Mesothelial cell of epicardium (in vitro differentiated cells): ENCODE results near the gene TMTC1. TPM values are rescaled to one million over a fixed set of nuclear protein-coding genes. Genes with fewer than 3 reads are reported as not detected.

Experiments
- DNase-seq, 2 experiments: peaks; one replicate each; pipeline ENCODE4 v3.0.0; 2021; ENCODE audit warnings: low spot score in 2 of 2; ENCODE audit not compliant: unreplicated experiment in 2 of 2
- H3K27ac Mint-ChIP-seq: 2 replicates; pipeline ENCODE4 v1.8.0; 2021; ENCODE audit warnings: mixed read lengths
- H3K27me3 Mint-ChIP-seq: 2 replicates; pipeline ENCODE4 v1.8.0; 2021; ENCODE audit warnings: low read depth, mixed read lengths
- H3K36me3 Mint-ChIP-seq: 2 replicates; pipeline ENCODE4 v1.8.0; 2021; ENCODE audit warnings: mixed read lengths
- H3K4me1 Mint-ChIP-seq: 2 replicates; pipeline ENCODE4 v1.8.0; 2021; ENCODE audit warnings: mixed read lengths
- H3K4me3 Mint-ChIP-seq: 2 replicates; pipeline ENCODE4 v1.8.0; 2021; ENCODE audit warnings: mild to moderate bottlenecking, moderate library complexity, mixed read lengths
- H3K9me3 Mint-ChIP-seq: 2 replicates; pipeline ENCODE4 v1.8.0; 2021; ENCODE audit warnings: mixed read lengths
- total RNA-seq: library from RNA; stranded (reverse); gene quantifications from 3 replicates; pipeline ENCODE4 v1.2.1, GENCODE V29; 2021
- TF ChIP-seq, protein P1 (sequence below): fragments of 200-600 bp; sonication (generic); IDR thresholded peaks from one replicate; pipeline ENCODE4 v1.5.0; 2021; ENCODE audit warnings: antibody characterized with exemption; ENCODE audit not compliant: unreplicated experiment

The TMTC1 gene
- total RNA-seq, 1 donor from 2014 or later: 1.0 TPM

DNA sequence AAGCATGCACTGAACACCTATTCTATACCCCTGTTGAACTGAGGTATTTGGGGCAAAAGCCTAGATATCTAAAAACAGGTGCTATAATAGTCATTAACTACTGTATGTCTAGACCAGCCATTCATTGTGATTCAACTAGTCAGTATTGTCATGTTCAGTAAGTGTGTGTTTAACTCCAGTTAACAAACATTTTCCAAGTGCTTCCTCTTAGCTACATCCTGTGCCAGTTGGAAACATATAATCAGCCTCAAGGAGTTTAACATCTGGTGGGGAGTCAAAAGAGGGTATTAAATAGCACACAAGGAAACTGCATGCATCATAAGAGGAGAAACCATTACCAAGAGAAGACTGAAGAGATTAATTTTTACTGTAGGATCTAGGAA lies 20.4 kb downstream of the TMTC1 start:
- TF ChIP-seq, protein P1, sequence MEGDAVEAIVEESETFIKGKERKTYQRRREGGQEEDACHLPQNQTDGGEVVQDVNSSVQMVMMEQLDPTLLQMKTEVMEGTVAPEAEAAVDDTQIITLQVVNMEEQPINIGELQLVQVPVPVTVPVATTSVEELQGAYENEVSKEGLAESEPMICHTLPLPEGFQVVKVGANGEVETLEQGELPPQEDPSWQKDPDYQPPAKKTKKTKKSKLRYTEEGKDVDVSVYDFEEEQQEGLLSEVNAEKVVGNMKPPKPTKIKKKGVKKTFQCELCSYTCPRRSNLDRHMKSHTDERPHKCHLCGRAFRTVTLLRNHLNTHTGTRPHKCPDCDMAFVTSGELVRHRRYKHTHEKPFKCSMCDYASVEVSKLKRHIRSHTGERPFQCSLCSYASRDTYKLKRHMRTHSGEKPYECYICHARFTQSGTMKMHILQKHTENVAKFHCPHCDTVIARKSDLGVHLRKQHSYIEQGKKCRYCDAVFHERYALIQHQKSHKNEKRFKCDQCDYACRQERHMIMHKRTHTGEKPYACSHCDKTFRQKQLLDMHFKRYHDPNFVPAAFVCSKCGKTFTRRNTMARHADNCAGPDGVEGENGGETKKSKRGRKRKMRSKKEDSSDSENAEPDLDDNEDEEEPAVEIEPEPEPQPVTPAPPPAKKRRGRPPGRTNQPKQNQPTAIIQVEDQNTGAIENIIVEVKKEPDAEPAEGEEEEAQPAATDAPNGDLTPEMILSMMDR: no peak
- Mint-ChIP-seq H3K9me3 (peaks cover 4% of the 10 kb centered on the region), H3K27ac (no peak overlapping the region), H3K36me3 (no peaks in the 10 kb centered on the region), H3K27me3 (no peaks in the 10 kb centered on the region), H3K4me3 (no peak overlapping the region), H3K4me1 (no peaks in the 10 kb centered on the region)
- DNase-seq: no peak

DNA sequence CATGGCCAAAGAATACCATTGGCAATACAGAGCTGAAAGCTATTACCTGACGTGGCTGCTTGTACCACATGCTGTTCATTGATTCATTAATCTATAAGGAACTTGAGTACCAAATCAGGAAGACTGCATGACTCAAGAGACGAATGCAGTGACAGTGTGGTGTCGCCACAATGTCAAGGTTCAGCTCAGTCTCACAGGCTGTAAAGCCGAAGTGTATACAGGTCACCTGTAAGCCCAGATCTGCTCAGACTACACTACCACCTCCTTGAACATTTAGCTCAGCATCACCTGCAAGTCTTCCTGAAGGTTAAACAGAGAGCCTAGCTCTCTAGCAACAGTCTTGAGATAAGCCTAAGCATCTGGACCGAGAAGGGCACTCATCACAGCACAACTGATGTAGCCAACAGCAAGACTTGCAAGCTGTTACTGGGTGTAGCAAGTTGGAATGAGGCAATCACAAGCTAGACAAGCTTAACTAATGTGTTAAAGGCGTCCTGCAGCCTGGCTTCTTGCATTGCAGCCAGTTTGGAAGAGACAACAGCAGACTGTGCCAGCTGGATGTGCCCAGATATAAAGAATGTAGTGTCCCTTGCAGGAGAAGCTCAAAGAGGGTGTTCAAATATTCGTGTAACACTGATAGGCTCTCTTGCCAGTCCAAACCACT lies 21.0 kb downstream of the TMTC1 start:
- Mint-ChIP-seq H3K9me3 (peaks cover 9% of the 10 kb centered on the region), H3K27me3 (no peaks in the 10 kb centered on the region), H3K4me1 (no peaks in the 10 kb centered on the region), H3K36me3 (peaks cover under 1% of the 10 kb centered on the region), H3K27ac (no peak overlapping the region), H3K4me3 (no peak overlapping the region)
- TF ChIP-seq, protein P1: no peak
- no peak for DNase-seq

DNA sequence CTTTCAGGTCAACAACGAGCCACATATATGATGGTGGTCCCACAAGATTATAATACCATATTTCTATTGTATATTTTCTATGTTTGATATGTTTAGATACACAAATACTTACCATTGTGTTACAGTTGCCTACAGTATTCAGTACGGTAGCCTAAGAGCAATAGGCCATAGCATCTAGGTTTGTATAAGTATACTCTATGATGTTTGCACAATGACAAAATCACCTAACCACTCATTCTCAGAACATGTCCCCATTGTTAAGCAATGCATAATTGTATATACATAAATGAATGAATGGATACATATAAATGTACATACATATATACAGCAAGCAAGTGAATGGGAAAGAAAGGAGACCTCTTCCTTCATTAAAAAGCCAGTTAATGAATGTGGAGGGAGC lies 23.8 kb downstream of the TMTC1 start:
- Mint-ChIP-seq H3K36me3 (peaks cover 6% of the 10 kb centered on the region), H3K4me1 (peaks cover 4% of the 10 kb centered on the region), H3K4me3 (no peak overlapping the region), H3K9me3 (peaks cover 18% of the 10 kb centered on the region), H3K27me3 (no peaks in the 10 kb centered on the region), H3K27ac (no peak overlapping the region)
- no peak for DNase-seq
- TF ChIP-seq, protein P1: no peak

DNA sequence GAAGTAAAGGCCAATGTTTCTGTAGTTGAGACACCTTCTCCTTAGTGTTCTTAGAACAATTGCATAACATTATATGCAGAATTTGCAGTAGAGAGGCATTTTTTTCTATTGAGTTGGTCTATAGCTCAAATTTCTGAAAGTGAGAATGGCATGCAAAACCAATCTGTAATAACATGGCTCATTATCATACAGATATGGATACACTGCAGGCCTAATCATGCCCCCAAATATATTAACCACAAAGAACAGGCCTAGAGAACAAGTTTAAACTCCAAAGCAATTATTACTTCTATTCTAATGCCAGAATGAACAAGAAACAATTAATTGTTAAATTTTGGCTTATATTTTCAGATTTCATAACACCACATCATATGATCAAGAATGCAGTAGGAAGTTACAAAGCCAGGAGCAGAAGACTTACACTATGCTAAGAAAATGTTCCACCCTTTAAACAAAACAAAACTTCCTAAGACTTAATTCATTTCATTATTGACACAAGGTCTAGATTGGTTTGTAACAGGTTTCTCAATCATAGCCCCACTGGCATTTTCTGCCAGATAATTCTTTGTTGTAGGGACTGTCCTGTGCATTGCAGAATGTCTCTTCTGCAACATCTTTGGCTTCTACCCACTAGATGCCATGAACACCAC lies 26.9 kb downstream of the TMTC1 start:
- Mint-ChIP-seq H3K4me3 (no peak overlapping the region), H3K27me3 (no peaks in the 10 kb centered on the region), H3K4me1 (peaks cover 11% of the 10 kb centered on the region), H3K36me3 (peaks cover 6% of the 10 kb centered on the region), H3K9me3 (peaks cover 18% of the 10 kb centered on the region), H3K27ac (no peak overlapping the region)
- TF ChIP-seq, protein P1: no peak
- no peak for DNase-seq

DNA sequence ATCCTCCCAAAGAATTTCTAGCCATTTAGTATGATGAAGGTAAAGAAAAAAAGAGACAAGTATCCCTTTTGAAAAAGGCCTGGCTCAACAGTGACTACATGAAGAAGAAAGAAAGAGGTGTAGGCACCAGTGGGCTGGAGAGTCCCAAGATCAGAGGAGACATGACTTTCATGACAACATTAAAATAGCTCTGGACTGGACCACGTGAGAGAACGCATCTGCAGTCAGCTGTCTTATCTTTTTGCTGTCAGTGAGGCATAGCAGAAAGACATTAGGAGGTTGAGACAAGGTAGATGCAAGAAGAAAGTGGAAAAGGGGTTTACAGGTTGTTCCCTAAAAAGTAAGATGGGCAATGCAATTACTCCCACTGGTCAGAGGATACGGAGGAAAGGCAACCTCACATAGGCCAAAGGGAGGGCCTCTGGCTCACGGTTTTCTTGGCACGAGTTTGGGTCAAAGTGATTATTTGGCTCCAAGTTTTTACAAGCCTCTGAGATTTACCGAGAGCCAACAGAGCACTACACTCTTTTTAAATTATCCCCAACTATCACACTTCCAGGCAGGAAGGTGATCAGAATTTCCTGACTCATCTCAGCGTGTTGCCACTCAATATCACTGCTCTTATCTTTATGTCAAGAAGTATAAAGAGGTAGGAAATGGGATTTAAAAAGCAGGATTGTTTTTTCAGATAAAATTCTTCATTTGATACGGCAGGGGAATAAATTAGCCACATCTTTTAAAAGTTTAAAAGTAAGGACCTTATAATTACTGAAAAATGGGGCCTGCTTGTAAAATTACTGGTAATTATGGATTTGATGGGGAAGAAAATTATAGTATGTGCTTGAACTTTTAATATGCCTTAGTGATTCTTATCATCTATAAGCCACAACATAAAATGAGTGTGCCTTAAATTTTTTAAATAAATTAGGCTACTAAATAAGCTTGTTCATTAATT lies 29.2 kb downstream of the TMTC1 start:
- H3K36me3 Mint-ChIP-seq: peaks cover 6% of the 10 kb centered on the region
- H3K4me1 Mint-ChIP-seq: peaks cover 25% of the 10 kb centered on the region
- H3K4me3 Mint-ChIP-seq: no peak overlapping the region
- TF ChIP-seq, protein P1: no peak
- no peak overlapping the region for H3K27ac Mint-ChIP-seq
- no peak for DNase-seq
- H3K27me3 Mint-ChIP-seq: peaks cover 7% of the 10 kb centered on the region
- peaks cover 18% of the 10 kb centered on the region for H3K9me3 Mint-ChIP-seq
